ENCODE data around the gene KATNIP. TPM values are rescaled to one million over a fixed set of nuclear protein-coding genes. Genes with fewer than 3 reads are reported as not detected.

Gene KATNIP
- polyA plus RNA-seq, 1 donor (not counting 4 experiments of a cell fraction or from before 2014, with no cell fraction given), result 19.0 TPM

DNA sequence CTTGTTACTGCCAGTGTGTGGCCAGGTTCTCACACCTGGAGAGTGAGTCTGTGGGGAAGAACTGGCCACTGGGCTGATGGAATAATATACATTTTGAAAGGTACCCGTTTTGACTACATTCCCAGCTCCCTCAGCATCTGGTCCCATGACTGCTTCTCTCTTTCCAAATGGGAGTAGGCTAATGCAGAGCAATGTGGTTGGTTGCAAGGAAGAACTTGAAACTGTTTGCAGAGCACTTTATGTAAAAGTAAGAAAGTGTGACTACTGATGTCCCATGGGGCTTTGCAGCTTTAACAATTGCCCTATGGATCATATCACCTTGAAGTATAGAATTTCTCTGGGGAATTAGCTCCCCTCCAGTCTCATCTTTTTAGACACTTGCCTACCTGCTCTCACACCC lies 9.0 kb downstream of the KATNIP start:
- no peak for TF ChIP-seq EZH2 (IDR thresholded peaks at IDR 0.05; ENCODE audit: low read length)
- TF ChIP-seq, protein P1, sequence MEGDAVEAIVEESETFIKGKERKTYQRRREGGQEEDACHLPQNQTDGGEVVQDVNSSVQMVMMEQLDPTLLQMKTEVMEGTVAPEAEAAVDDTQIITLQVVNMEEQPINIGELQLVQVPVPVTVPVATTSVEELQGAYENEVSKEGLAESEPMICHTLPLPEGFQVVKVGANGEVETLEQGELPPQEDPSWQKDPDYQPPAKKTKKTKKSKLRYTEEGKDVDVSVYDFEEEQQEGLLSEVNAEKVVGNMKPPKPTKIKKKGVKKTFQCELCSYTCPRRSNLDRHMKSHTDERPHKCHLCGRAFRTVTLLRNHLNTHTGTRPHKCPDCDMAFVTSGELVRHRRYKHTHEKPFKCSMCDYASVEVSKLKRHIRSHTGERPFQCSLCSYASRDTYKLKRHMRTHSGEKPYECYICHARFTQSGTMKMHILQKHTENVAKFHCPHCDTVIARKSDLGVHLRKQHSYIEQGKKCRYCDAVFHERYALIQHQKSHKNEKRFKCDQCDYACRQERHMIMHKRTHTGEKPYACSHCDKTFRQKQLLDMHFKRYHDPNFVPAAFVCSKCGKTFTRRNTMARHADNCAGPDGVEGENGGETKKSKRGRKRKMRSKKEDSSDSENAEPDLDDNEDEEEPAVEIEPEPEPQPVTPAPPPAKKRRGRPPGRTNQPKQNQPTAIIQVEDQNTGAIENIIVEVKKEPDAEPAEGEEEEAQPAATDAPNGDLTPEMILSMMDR (optimal IDR thresholded peaks at IDR 0.05 in 1 of 3, IDR thresholded peaks at IDR 0.05 in 1 of 3, conservative IDR thresholded peaks at IDR 0.05 in 1 of 3; ENCODE audit: extremely low read depth in 1 of 3, insufficient read depth in 2 of 3, low read length in 3 of 3), result no peak
- FAIRE-seq (no peak), DNase-seq (ENCODE audit: low read depth, low spot score) (no peak)
- no peaks in the 10 kb centered on the region for H3K27me3 ChIP-seq (ENCODE audit: control insufficient read depth, extremely low read depth, insufficient read depth, low read length)
- H3K27ac ChIP-seq (ENCODE audit: control insufficient read depth, insufficient read depth, low read length), result no peak overlapping the region
- no peak overlapping the region for H3K4me3 ChIP-seq (ENCODE audit: control insufficient read depth in 2 of 3, extremely low read depth in 1 of 3, insufficient read depth in 2 of 3, low read depth in 1 of 3, low read length in 3 of 3)
- no peaks in the 10 kb centered on the region for H3K9me3 ChIP-seq (ENCODE audit: control insufficient read depth, low read depth, low read length)
- dilution Hi-C loops (cut with MboI; ENCODE audit: extremely low pct_ligation_motif_present, low sequenced_read_pairs), result no loop called here
- no peak overlapping the region for H3K4me2 ChIP-seq (ENCODE audit: control insufficient read depth, extremely low read depth, insufficient read depth, low read depth, low read length)
- no peak overlapping the region for H3K9ac ChIP-seq (ENCODE audit: control insufficient read depth, extremely low read depth, insufficient read depth, low read length)
- H4K20me1 ChIP-seq (ENCODE audit: control insufficient read depth, extremely low read depth, insufficient read depth, low read length), result no peaks in the 10 kb centered on the region
- peaks cover 2% of the 10 kb centered on the region for H3K79me2 ChIP-seq (ENCODE audit: control insufficient read depth, insufficient read depth, low read length)
- H3K9me1 ChIP-seq (ENCODE audit: control insufficient read depth, extremely low read depth, insufficient read depth, low read length), result no peaks in the 10 kb centered on the region
- peaks cover under 1 to 4% of the 10 kb centered on the region in 2 experiments for H3K36me3 ChIP-seq (ENCODE audit: control insufficient read depth in 2 of 2, extremely low read depth in 1 of 2, insufficient read depth in 2 of 2, low read length in 2 of 2)
- no peak overlapping the region for H2AFZ ChIP-seq (ENCODE audit: control insufficient read depth, low read length)
- no peaks in the 10 kb centered on the region for H3K4me1 ChIP-seq (ENCODE audit: control insufficient read depth, extremely low read depth, insufficient read depth, low read length)

DNA sequence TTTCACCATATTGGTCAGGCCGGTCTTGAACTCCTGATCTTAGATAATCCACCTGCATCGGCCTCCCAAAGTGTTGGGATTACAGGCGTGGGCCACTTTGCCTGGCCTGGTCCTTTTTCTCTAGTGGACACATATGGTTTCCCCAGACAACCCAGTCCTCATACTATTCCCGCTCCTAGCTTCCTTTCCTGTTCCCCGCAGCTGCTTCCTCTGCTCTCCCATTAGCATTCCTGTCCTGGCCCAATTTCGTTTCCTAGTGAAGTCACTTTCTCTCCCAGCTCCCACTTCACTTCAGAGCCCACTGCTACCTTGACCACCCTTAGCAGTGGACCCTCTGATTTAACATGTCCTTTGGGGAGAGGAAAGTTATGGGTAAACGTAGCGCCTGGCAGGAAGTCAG lies 11.3 kb downstream of the KATNIP start:
- Histone ChIP-seq H3K9ac (ENCODE audit: control insufficient read depth, extremely low read depth, insufficient read depth, low read length) (no peak overlapping the region), H3K36me3 (ENCODE audit: control insufficient read depth in 2 of 2, extremely low read depth in 1 of 2, insufficient read depth in 2 of 2, low read length in 2 of 2) (peaks cover 0 to 4% of the 10 kb centered on the region in 2 experiments), H3K27me3 (ENCODE audit: control insufficient read depth, extremely low read depth, insufficient read depth, low read length) (no peaks in the 10 kb centered on the region), H3K9me1 (ENCODE audit: control insufficient read depth, extremely low read depth, insufficient read depth, low read length) (no peaks in the 10 kb centered on the region), H3K4me2 (ENCODE audit: control insufficient read depth, extremely low read depth, insufficient read depth, low read depth, low read length) (no peak overlapping the region), H3K4me3 (ENCODE audit: control insufficient read depth in 2 of 3, extremely low read depth in 1 of 3, insufficient read depth in 2 of 3, low read depth in 1 of 3, low read length in 3 of 3) (no peak overlapping the region), H3K9me3 (ENCODE audit: control insufficient read depth, low read depth, low read length) (no peaks in the 10 kb centered on the region), H3K4me1 (ENCODE audit: control insufficient read depth, extremely low read depth, insufficient read depth, low read length) (no peaks in the 10 kb centered on the region), H4K20me1 (ENCODE audit: control insufficient read depth, extremely low read depth, insufficient read depth, low read length) (no peaks in the 10 kb centered on the region), H3K27ac (ENCODE audit: control insufficient read depth, insufficient read depth, low read length) (no peak overlapping the region), H2AFZ (ENCODE audit: control insufficient read depth, low read length) (no peak overlapping the region), H3K79me2 (ENCODE audit: control insufficient read depth, insufficient read depth, low read length) (peaks cover 2% of the 10 kb centered on the region)
- dilution Hi-C loops (cut with MboI; ENCODE audit: extremely low pct_ligation_motif_present, low sequenced_read_pairs), result no loop called here
- DNase-seq (ENCODE audit: low read depth, low spot score), result no peak
- no peak for TF ChIP-seq EZH2 (IDR thresholded peaks at IDR 0.05; ENCODE audit: low read length)
- TF ChIP-seq, protein P1 (optimal IDR thresholded peaks at IDR 0.05 in 1 of 3, IDR thresholded peaks at IDR 0.05 in 1 of 3, conservative IDR thresholded peaks at IDR 0.05 in 1 of 3; ENCODE audit: extremely low read depth in 1 of 3, insufficient read depth in 2 of 3, low read length in 3 of 3), result no peak
- FAIRE-seq, result no peak
